Measurements from ENCODE around the gene ANKRD11.
A peak's percentile ranks its signal among the peaks of the same experiment; 100 is the strongest.

ANKRD11 gene

DNA sequence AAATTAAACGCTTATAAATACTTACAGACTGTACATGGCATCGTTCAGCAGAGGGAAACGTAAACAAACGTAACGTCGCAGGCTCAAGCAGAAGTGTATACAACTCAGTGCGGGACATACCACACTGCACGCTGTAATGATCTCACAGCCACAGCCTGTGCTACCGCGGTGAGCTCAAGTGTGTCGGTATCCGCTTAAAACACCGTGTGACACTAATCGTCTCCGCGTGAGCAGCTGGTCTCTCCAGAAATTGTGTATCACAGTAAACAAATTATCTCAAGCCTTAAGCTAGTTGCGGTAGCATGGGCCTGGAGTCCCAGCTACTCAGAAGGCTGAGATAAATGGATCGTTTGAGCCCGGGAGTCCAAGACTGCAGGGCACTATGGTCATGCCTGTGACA lies 115.3 kb downstream of the ANKRD11 start:
- TF ChIP-seq TAF1 (IDR thresholded peaks at IDR 0.05; ENCODE audit: low read depth, low read length) = no peak
- no peak for TF ChIP-seq POLR2AphosphoS5 (IDR thresholded peaks at IDR 0.05; ENCODE audit: low read depth, low read length)
- no peak for TF ChIP-seq SPI1 (IDR thresholded peaks at IDR 0.05; ENCODE audit: low read depth, low read length)
- TF ChIP-seq PAX5 (IDR thresholded peaks at IDR 0.05; ENCODE audit: insufficient read depth, low read length, severe bottlenecking) = no peak
- no peak for TF ChIP-seq POLR2A (IDR thresholded peaks at IDR 0.05; ENCODE audit: low read depth, low read length)
- TF ChIP-seq POU2F2 (IDR thresholded peaks at IDR 0.05; ENCODE audit: low read depth, low read length) = no peak
- DNase-seq (ENCODE audit: insufficient read length, low spot score) (no peak), FAIRE-seq (peak; percentile 89)

DNA sequence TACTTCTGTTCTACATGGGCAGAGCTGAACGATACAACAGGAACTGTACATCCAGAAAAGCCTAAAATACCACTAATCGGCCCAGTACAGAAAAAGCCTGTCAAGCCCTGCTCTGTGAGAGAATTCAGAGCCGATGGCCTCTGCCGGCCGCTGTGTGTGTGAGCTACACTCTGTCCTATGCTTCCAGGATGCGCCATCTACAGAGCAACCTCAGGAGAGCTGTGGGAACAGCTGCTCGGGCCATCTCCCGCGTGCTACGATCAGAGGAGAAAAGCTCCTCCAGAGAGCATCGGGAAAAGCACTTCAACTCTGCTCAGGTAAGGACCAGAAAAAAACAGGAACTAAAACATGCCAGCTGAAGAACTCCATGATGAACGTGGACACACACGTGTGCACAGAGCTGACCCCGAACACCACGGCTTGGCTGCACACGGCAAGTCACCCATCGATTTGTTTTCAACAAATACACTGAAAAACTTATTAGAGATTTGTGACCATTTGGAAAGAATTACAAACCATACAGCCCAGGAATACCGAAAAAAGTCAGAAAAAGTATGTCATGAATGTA lies 115.9 kb downstream of the ANKRD11 start:
- TF ChIP-seq TAF1 (IDR thresholded peaks at IDR 0.05; ENCODE audit: low read depth, low read length) (no peak), SPI1 (IDR thresholded peaks at IDR 0.05; ENCODE audit: low read depth, low read length) (no peak), POLR2A (IDR thresholded peaks at IDR 0.05; ENCODE audit: low read depth, low read length) (no peak), POLR2AphosphoS5 (IDR thresholded peaks at IDR 0.05; ENCODE audit: low read depth, low read length) (no peak), POU2F2 (IDR thresholded peaks at IDR 0.05; ENCODE audit: low read depth, low read length) (no peak), PAX5 (IDR thresholded peaks at IDR 0.05; ENCODE audit: insufficient read depth, low read length, severe bottlenecking) (no peak)
- DNase-seq (ENCODE audit: insufficient read length, low spot score) = no peak
- no peak for FAIRE-seq

DNA sequence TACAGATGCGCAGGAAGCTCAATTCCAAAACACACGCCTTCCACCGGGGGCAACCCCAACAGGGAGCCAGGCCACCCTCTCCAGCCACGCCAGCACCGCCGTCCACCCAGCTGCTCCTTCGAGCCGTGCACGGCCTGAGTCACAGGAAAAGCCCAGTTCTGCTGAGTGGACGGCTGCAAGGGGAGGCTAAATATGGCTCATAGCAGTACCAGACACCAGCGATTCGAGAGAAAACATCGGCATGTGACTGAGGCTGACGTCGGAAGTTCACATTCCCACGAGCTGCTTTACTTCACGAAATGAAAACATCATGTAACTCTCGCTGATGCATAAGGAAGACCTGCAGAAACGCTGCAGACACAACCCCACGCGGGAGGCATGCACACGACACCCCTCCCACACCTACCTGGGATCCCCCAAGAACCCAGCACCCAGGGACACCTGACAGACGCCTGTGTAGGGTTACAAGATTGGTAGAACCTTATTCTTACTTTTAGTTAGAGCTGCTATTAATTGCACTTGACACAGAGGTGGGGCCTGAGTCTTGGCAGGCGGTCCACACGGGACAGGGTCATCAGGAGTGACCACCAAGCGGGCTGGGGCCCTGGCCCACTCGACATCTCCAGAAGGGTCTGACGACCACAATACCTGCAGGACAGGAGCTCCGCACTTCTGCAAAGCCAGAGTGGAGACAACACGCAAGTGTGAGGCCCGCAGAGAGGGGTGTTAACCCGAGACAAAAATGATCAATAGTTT lies 116.8 kb downstream of the ANKRD11 start:
- DNase-seq (ENCODE audit: insufficient read length, low spot score) = no peak
- TF ChIP-seq TAF1 (IDR thresholded peaks at IDR 0.05; ENCODE audit: low read depth, low read length) = no peak
- no peak for TF ChIP-seq POLR2A (IDR thresholded peaks at IDR 0.05; ENCODE audit: low read depth, low read length)
- no peak for TF ChIP-seq POU2F2 (IDR thresholded peaks at IDR 0.05; ENCODE audit: low read depth, low read length)
- TF ChIP-seq SPI1 (IDR thresholded peaks at IDR 0.05; ENCODE audit: low read depth, low read length) = no peak
- FAIRE-seq = no peak

DNA sequence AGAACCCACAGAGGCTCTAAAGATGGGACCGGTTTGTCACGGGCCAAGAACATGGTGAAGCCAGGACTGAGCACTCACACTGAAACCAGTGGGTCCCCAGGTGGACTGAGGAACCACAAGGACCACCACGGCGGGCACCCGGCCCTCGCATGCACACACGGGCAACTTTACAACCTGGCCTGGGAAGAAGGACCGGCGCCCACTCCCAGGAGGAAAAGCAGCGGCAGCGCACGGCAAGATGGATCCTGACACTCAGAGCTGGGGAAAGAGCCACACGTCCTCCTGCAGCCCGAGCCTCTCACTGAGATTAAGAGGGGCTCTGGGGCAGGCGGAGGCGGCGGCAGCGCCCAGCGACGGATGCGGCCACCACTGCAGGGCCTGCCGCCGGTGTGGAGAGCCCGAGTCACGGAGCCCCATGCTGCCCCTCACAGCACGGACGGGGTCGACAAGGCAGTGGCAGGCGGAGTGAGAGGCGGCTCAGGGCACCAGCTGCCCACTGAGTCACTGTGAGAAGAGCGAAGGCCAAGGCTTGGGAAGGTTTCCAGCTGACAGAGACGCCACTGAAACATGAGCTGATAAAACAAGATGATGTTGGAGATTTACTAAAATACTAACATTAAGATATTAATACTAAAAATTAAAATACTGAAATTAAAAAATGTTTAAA lies 118.3 kb downstream of the ANKRD11 start:
- DNase-seq (ENCODE audit: insufficient read length, low spot score) = no peak
- no peak for TF ChIP-seq POLR2A (IDR thresholded peaks at IDR 0.05; ENCODE audit: low read depth, low read length)
- TF ChIP-seq TAF1 (IDR thresholded peaks at IDR 0.05; ENCODE audit: low read depth, low read length) = no peak
- no peak for TF ChIP-seq PAX5 (IDR thresholded peaks at IDR 0.05; ENCODE audit: insufficient read depth, low read length, severe bottlenecking)
- no peak for TF ChIP-seq POU2F2 (IDR thresholded peaks at IDR 0.05; ENCODE audit: low read depth, low read length)
- TF ChIP-seq POLR2AphosphoS5 (IDR thresholded peaks at IDR 0.05; ENCODE audit: low read depth, low read length) = no peak
- no peak for TF ChIP-seq SPI1 (IDR thresholded peaks at IDR 0.05; ENCODE audit: low read depth, low read length)
- FAIRE-seq = no peak

DNA sequence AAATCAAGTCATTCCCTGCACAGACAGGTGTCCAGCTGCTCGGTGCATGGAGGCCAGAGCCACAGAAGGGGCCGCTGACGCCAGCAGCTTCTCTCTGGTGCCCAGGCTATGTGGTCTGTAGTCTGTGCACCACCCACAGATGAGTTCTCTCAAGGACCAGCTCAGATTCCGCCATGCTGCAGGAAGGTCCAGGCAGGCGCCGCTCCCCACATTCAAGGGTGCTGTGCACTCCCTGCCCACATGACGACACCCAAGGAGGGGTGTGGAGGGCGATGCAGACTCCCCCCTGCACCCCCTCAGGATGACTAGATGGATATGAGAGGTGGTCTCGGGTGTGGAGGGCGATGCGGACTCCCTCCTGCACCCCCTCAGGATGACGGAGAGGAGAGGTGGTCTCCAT lies 119.0 kb downstream of the ANKRD11 start:
- FAIRE-seq (no peak), DNase-seq (ENCODE audit: insufficient read length, low spot score) (no peak)
- TF ChIP-seq TAF1 (IDR thresholded peaks at IDR 0.05; ENCODE audit: low read depth, low read length) (no peak), POU2F2 (IDR thresholded peaks at IDR 0.05; ENCODE audit: low read depth, low read length) (no peak), PAX5 (IDR thresholded peaks at IDR 0.05; ENCODE audit: insufficient read depth, low read length, severe bottlenecking) (no peak), POLR2A (IDR thresholded peaks at IDR 0.05; ENCODE audit: low read depth, low read length) (no peak), POLR2AphosphoS5 (IDR thresholded peaks at IDR 0.05; ENCODE audit: low read depth, low read length) (no peak; the same call in 1 of the 2 replicates), SPI1 (IDR thresholded peaks at IDR 0.05; ENCODE audit: low read depth, low read length) (no peak)

DNA sequence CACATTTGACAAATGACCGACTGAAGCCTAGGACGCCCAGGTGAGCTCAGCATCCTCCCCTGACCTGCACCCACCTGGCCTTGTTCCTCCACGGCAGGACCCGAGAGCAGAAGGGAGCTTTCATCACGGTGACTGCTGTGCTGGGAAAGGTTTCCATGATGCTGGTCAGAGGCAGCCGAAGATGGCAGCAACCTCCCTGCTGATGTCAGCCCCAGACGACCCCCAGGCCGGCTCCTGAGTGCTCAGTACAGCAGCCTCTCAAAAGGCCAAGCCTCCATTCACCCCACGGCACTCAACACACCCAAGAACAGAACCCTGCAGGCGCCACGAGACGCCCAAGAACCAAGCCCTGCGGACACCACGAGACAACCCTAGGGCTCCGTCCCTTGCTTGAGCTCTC lies 119.8 kb downstream of the ANKRD11 start:
- TF ChIP-seq POLR2A (IDR thresholded peaks at IDR 0.05; ENCODE audit: low read depth, low read length) (no peak), POLR2AphosphoS5 (IDR thresholded peaks at IDR 0.05; ENCODE audit: low read depth, low read length) (no peak), TAF1 (IDR thresholded peaks at IDR 0.05; ENCODE audit: low read depth, low read length) (no peak), SPI1 (IDR thresholded peaks at IDR 0.05; ENCODE audit: low read depth, low read length) (no peak), PAX5 (IDR thresholded peaks at IDR 0.05; ENCODE audit: insufficient read depth, low read length, severe bottlenecking) (no peak), POU2F2 (IDR thresholded peaks at IDR 0.05; ENCODE audit: low read depth, low read length) (no peak)
- DNase-seq (ENCODE audit: insufficient read length, low spot score) (no peak), FAIRE-seq (no peak)

DNA sequence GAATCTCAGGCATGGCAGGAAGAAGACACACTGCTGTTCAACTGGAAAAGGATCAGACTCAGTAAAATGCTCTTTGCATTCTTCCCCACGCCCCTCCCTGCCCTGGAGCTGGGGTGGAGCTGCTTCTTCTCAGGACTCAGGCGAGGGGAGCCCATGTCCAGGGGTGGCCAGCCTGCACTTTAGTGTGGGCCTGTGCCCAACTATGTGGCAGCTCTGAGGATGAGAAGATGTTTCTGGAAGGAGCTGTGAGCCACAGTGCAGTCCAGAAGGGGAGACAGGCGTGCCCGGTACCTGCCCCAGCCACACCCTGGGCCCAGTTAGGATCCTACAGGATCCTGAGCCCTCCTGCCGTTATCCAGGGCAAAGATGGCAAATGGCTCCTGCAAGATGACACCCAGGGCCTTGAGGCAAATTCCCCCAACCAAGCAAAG lies 120.3 kb downstream of the ANKRD11 start:
- no peak for TF ChIP-seq POLR2A (IDR thresholded peaks at IDR 0.05; ENCODE audit: low read depth, low read length)
- no peak for TF ChIP-seq TAF1 (IDR thresholded peaks at IDR 0.05; ENCODE audit: low read depth, low read length)
- TF ChIP-seq SPI1 (IDR thresholded peaks at IDR 0.05; ENCODE audit: low read depth, low read length) = no peak
- no peak for TF ChIP-seq POU2F2 (IDR thresholded peaks at IDR 0.05; ENCODE audit: low read depth, low read length)
- no peak for TF ChIP-seq POLR2AphosphoS5 (IDR thresholded peaks at IDR 0.05; ENCODE audit: low read depth, low read length)
- TF ChIP-seq PAX5 (IDR thresholded peaks at IDR 0.05; ENCODE audit: insufficient read depth, low read length, severe bottlenecking) = no peak
- no peak for FAIRE-seq
- no peak for DNase-seq (ENCODE audit: insufficient read length, low spot score)

DNA sequence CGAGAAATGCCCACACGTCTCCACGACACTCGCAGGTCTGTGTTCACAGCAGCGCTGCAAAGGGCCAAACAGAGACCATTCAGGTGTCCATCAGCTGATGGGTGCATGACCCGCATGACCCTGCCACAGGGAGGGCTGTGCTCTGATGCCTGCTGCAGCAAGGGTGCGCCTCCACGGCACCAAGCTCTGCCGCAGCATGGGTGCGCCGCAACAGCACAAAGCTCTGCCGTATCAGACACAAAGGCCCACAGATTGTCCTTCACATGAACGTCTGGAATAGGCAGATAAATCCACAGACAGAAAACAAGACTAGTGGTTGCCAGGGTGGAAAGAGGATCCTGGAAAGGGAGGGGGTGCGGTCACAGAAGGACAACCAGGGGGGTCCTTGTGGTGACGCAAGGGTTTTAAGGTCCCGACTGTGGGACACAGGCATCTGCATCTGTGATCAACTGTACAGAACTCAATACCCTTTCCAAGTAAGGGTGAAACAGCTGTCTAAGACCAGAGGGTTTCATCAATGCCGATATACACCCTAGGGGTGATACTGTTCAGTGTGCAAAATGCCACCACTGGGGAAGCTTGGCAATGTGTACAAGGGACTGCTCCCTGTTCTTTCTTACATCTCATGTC lies 121.0 kb downstream of the ANKRD11 start:
- no peak for DNase-seq (ENCODE audit: insufficient read length, low spot score)
- TF ChIP-seq SPI1 (IDR thresholded peaks at IDR 0.05; ENCODE audit: low read depth, low read length) (no peak), TAF1 (IDR thresholded peaks at IDR 0.05; ENCODE audit: low read depth, low read length) (no peak), POU2F2 (IDR thresholded peaks at IDR 0.05; ENCODE audit: low read depth, low read length) (no peak), POLR2AphosphoS5 (IDR thresholded peaks at IDR 0.05; ENCODE audit: low read depth, low read length) (no peak), PAX5 (IDR thresholded peaks at IDR 0.05; ENCODE audit: insufficient read depth, low read length, severe bottlenecking) (no peak), POLR2A (IDR thresholded peaks at IDR 0.05; ENCODE audit: low read depth, low read length) (no peak)
- no peak for FAIRE-seq
